ENCODE data around the gene RASA1. TPM values are rescaled to one million over a fixed set of nuclear protein-coding genes. Genes with fewer than 3 reads are reported as not detected.

The RASA1 gene
- total RNA-seq, 1 experiment from 2014 or later = 40.1 TPM

DNA sequence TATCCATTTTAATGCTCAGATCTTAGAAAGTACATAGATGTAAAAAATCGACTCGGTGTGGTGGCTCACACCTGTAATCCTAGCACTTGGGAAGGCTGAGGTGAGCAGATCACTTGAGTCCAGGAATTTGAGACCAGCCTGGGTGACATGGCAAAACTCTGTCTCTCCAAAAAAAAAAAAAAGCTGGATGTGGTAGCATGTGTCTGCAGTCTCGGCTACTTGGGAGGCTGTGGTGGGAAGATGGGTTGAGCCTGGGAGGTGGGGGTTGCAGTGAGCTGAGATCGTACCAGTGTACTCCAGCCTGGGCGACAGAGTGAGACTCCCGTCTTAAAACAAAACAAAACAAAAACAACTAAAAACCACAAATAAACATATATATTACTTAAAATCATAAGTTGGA, 61.4 kb downstream of the RASA1 start:
- no peak for DNase-seq
- Histone ChIP-seq H3K79me2 (ENCODE audit: low read length) (peaks cover 67% of the 10 kb centered on the region), H3K27me3 (ENCODE audit: low read length) (no peaks in the 10 kb centered on the region), H3K4me3 (ENCODE audit: low read length) (no peak overlapping the region), H3K4me2 (ENCODE audit: low read length) (no peak overlapping the region), H3K27ac (ENCODE audit: low read length) (no peak overlapping the region), H4K20me1 (ENCODE audit: low read length) (peaks cover 26% of the 10 kb centered on the region; the same call in 1 of the 2 replicates), H3F3A (ENCODE audit: low read length, unreplicated experiment) (no peaks in the 10 kb centered on the region), H3K4me1 (ENCODE audit: insufficient read depth, low read length) (peaks cover 20% of the 10 kb centered on the region), H3K9me2 (replicated peaks; ENCODE audit: low read length) (no peaks in the 10 kb centered on the region), H2AFZ (ENCODE audit: low read length) (no peak overlapping the region), H3K9me3 (ENCODE audit: low read length) (no peaks in the 10 kb centered on the region), H3K36me3 (ENCODE audit: low read depth, low read length) (peaks cover 13% of the 10 kb centered on the region), H3K9ac (ENCODE audit: low read length) (no peak overlapping the region)
- ATAC-seq = no peak
- no TSS peak for BruUV-seq (replicated peaks)
- TF ChIP-seq, protein P1, sequence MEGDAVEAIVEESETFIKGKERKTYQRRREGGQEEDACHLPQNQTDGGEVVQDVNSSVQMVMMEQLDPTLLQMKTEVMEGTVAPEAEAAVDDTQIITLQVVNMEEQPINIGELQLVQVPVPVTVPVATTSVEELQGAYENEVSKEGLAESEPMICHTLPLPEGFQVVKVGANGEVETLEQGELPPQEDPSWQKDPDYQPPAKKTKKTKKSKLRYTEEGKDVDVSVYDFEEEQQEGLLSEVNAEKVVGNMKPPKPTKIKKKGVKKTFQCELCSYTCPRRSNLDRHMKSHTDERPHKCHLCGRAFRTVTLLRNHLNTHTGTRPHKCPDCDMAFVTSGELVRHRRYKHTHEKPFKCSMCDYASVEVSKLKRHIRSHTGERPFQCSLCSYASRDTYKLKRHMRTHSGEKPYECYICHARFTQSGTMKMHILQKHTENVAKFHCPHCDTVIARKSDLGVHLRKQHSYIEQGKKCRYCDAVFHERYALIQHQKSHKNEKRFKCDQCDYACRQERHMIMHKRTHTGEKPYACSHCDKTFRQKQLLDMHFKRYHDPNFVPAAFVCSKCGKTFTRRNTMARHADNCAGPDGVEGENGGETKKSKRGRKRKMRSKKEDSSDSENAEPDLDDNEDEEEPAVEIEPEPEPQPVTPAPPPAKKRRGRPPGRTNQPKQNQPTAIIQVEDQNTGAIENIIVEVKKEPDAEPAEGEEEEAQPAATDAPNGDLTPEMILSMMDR (conservative IDR thresholded peaks at IDR 0.05; ENCODE audit: low read depth, low read length) = no peak
- TF ChIP-seq EZH2phosphoT487 (IDR thresholded peaks at IDR 0.05; ENCODE audit: borderline replicate concordance, low read length) = no peak
- TF ChIP-seq EZH2 (IDR thresholded peaks at IDR 0.05; ENCODE audit: low read length, unreplicated experiment) = no peak
- intact Hi-C loops (cut with micrococcal nuclease) = no loop called here
- POLR2A ChIA-PET (ENCODE audit: unreplicated experiment) = no interaction called here
- CTCF ChIA-PET = no interaction called here

DNA sequence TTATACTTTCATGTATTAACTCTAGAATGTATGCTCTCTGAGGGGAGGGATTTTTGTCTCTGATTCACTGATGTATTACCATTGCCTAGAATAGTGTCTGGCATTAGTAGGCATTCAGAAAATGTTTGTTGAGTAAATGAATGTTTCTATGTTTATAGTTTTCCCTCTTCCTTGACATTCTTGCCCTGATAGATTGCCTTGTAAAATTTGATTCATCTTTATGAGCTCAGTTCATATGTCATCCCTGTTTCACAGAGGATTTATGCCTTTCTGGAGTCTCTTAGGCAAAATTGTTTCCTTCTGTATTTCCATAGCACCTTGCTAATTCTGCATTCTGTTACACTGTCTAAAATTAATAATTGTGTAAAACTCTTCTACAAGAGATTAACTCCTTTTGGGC, 72.3 kb downstream of the RASA1 start:
- CTCF ChIA-PET = no interaction called here
- no peak overlapping the region for H2AFZ ChIP-seq (ENCODE audit: low read length)
- H3K4me1 ChIP-seq (ENCODE audit: insufficient read depth, low read length) = no peaks in the 10 kb centered on the region
- BruUV-seq (replicated peaks) = no TSS peak
- H3K27me3 ChIP-seq (ENCODE audit: low read length) = no peaks in the 10 kb centered on the region
- no peak overlapping the region for H3K4me2 ChIP-seq (ENCODE audit: low read length)
- no peaks in the 10 kb centered on the region for H3K79me2 ChIP-seq (ENCODE audit: low read length)
- H3K9me3 ChIP-seq (ENCODE audit: low read length) = no peaks in the 10 kb centered on the region
- H3K4me3 ChIP-seq (ENCODE audit: low read length) = no peak overlapping the region
- POLR2A ChIA-PET (ENCODE audit: unreplicated experiment) = no interaction called here
- TF ChIP-seq EZH2 (IDR thresholded peaks at IDR 0.05; ENCODE audit: low read length, unreplicated experiment) (no peak), EZH2phosphoT487 (IDR thresholded peaks at IDR 0.05; ENCODE audit: borderline replicate concordance, low read length) (no peak)
- TF ChIP-seq, protein P1 (conservative IDR thresholded peaks at IDR 0.05; ENCODE audit: low read depth, low read length) = no peak
- DNase-seq = peak; percentile 19
- H3K9me2 ChIP-seq (replicated peaks; ENCODE audit: low read length) = no peaks in the 10 kb centered on the region
- no peak overlapping the region for H3K27ac ChIP-seq (ENCODE audit: low read length)
- ATAC-seq = peak; percentile 67
- H3K36me3 ChIP-seq (ENCODE audit: low read depth, low read length) = peaks cover 34% of the 10 kb centered on the region; the same call in 1 of the 2 replicates
- intact Hi-C loops (cut with micrococcal nuclease) = no loop called here
- H3F3A ChIP-seq (ENCODE audit: low read length, unreplicated experiment) = no peaks in the 10 kb centered on the region
- no peak overlapping the region for H3K9ac ChIP-seq (ENCODE audit: low read length)
- no peaks in the 10 kb centered on the region for H4K20me1 ChIP-seq (ENCODE audit: low read length)

DNA sequence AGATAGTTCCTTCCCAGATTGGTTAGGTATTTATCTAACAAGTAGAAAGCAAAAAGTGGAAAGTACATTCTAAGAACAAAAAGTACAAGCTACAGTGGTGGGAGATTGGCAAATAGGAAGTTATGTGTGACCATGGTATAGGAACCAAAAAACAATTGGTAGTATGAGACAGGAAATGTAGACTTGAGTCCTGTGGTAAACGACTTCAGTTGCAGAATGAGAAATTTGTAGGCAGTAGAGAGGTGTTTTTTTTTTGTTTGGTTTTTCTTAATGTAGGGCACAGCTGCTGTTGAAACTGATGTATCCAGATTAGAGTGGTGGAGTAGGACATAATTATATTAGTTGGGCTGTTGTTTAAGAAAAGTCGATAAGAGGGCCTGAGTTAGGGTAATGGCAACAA, 73.0 kb downstream of the RASA1 start:
- ATAC-seq = no peak
- no peaks in the 10 kb centered on the region for H3K27me3 ChIP-seq (ENCODE audit: low read length)
- no peak for TF ChIP-seq EZH2 (IDR thresholded peaks at IDR 0.05; ENCODE audit: low read length, unreplicated experiment)
- TF ChIP-seq, protein P1 (conservative IDR thresholded peaks at IDR 0.05; ENCODE audit: low read depth, low read length) = no peak
- no peak for TF ChIP-seq EZH2phosphoT487 (IDR thresholded peaks at IDR 0.05; ENCODE audit: borderline replicate concordance, low read length)
- DNase-seq = no peak
- intact Hi-C loops (cut with micrococcal nuclease) = no loop called here
- H3K4me3 ChIP-seq (ENCODE audit: low read length) = no peak overlapping the region
- H3K9ac ChIP-seq (ENCODE audit: low read length) = no peak overlapping the region
- POLR2A ChIA-PET (ENCODE audit: unreplicated experiment) = no interaction called here
- H3K36me3 ChIP-seq (ENCODE audit: low read depth, low read length) = peaks cover 34% of the 10 kb centered on the region; the same call in 1 of the 2 replicates
- H2AFZ ChIP-seq (ENCODE audit: low read length) = no peak overlapping the region
- no TSS peak for BruUV-seq (replicated peaks)
- H3K9me2 ChIP-seq (replicated peaks; ENCODE audit: low read length) = no peaks in the 10 kb centered on the region
- H3F3A ChIP-seq (ENCODE audit: low read length, unreplicated experiment) = no peaks in the 10 kb centered on the region
- no peak overlapping the region for H3K27ac ChIP-seq (ENCODE audit: low read length)
- no peaks in the 10 kb centered on the region for H3K79me2 ChIP-seq (ENCODE audit: low read length)
- no peak overlapping the region for H3K4me2 ChIP-seq (ENCODE audit: low read length)
- H3K9me3 ChIP-seq (ENCODE audit: low read length) = no peaks in the 10 kb centered on the region
- CTCF ChIA-PET = no interaction called here
- H4K20me1 ChIP-seq (ENCODE audit: low read length) = no peaks in the 10 kb centered on the region
- no peaks in the 10 kb centered on the region for H3K4me1 ChIP-seq (ENCODE audit: insufficient read depth, low read length)

All from PC-3 (cell line).